HG03103 (cell line): ENCODE data around the gene SFMBT1.

Source experiments
- ATAC-seq: cut with Tn5 transposase; IDR thresholded peaks from one replicate; pipeline ENCODE4 v1.9.1; 2021; ENCODE audit warnings: low read depth; ENCODE audit not compliant: unreplicated experiment

The SFMBT1 gene

GRCh38 chr3:53005338-53005737, 40.5 kb downstream of the SFMBT1 start:
- no peak for ATAC-seq

- ATAC-seq = no peak
Observed at GRCh38 chr3:53003320-53003719, 42.6 kb downstream of the SFMBT1 start.

GRCh38 chr3:52998771-52999513, 46.9 kb downstream of the SFMBT1 start:
- ATAC-seq = no peak

GRCh38 chr3:52990637-52991036, 55.2 kb downstream of the SFMBT1 start:
- ATAC-seq = no peak

GRCh38 chr3:52986938-52987337, 58.9 kb downstream of the SFMBT1 start:
- no peak for ATAC-seq

- no peak for ATAC-seq
Observed at GRCh38 chr3:52986049-52986448, 59.8 kb downstream of the SFMBT1 start.

- ATAC-seq = no peak
Observed at GRCh38 chr3:52983828-52984227, 62.0 kb downstream of the SFMBT1 start.

GRCh38 chr3:52983336-52983807, 62.5 kb downstream of the SFMBT1 start:
- peak; percentile 72 for ATAC-seq

GRCh38 chr3:52982839-52983238, 63.0 kb downstream of the SFMBT1 start:
- peak; percentile 34 for ATAC-seq

- ATAC-seq = no peak
Observed at GRCh38 chr3:52979190-52979983, 66.5 kb downstream of the SFMBT1 start.

GRCh38 chr3:52978109-52978754, 67.6 kb downstream of the SFMBT1 start:
- ATAC-seq = no peak

GRCh38 chr3:52973806-52974205, 72.1 kb downstream of the SFMBT1 start:
- ATAC-seq = no peak

- no peak for ATAC-seq
Observed at GRCh38 chr3:52971895-52972294, 74.0 kb downstream of the SFMBT1 start.

- ATAC-seq = no peak
Observed at GRCh38 chr3:52967398-52967797, 78.5 kb downstream of the SFMBT1 start.

- no peak for ATAC-seq
Observed at GRCh38 chr3:52962160-52962559, 83.7 kb downstream of the SFMBT1 start.

GRCh38 chr3:52959773-52960172, 86.1 kb downstream of the SFMBT1 start:
- no peak for ATAC-seq

GRCh38 chr3:52939600-52939999, 106.3 kb downstream of the SFMBT1 start:
- no peak for ATAC-seq

GRCh38 chr3:52934630-52935530, 111.0 kb downstream of the SFMBT1 start:
- ATAC-seq = no peak

GRCh38 chr3:52931889-52932288, 114.0 kb downstream of the SFMBT1 start:
- ATAC-seq = no peak

- no peak for ATAC-seq
Observed at GRCh38 chr3:52931328-52931727, 114.5 kb downstream of the SFMBT1 start.
